GM23338 (cell line): Measurements from ENCODE around the gene SLC12A7. TPM values are rescaled to one million over a fixed set of nuclear protein-coding genes. Genes with fewer than 3 reads are reported as not detected.

Experiments
- ATAC-seq: fragments of 200-7000 bp; cut with Tn5 transposase; 3 replicates; pipeline ENCODE4 v1.9.1; 2020
- DNase-seq: peaks from one replicate; pipeline ENCODE4 v3.0.0-alpha.2; 2015; ENCODE audit warnings: low spot score
- H2AFZ ChIP-seq: fragments of 200-600 bp; sonication (generic); 2 replicates; pipeline ENCODE4 v1.8.0; 2016; ENCODE audit warnings: antibody characterized with exemption, mild to moderate bottlenecking, moderate library complexity
- H3F3A ChIP-seq: fragments of 200-600 bp; sonication (generic); replicated peaks from 2 replicates; pipeline ENCODE4 v1.8.0; 2017; ENCODE audit warnings: antibody characterized with exemption, mixed run types, low read depth
- H3K27ac ChIP-seq: fragments of 200-600 bp; sonication (generic); 2 replicates; pipeline ENCODE4 v1.6.1; 2016; ENCODE audit warnings: low read depth
- H3K27me3 ChIP-seq: fragments of 200-600 bp; sonication (generic); 2 replicates; pipeline ENCODE4 v1.8.0; 2016; ENCODE audit warnings: mild to moderate bottlenecking, mixed run types, moderate library complexity; ENCODE audit not compliant: insufficient read depth
- H3K36me3 ChIP-seq: fragments of 200-600 bp; sonication (generic); 2 replicates; pipeline ENCODE4 v1.8.0; 2016; ENCODE audit warnings: mild to moderate bottlenecking; ENCODE audit not compliant: insufficient read depth
- H3K4me1 ChIP-seq: fragments of 200-600 bp; sonication (generic); 2 replicates; pipeline ENCODE4 v1.8.0; 2016; ENCODE audit warnings: mild to moderate bottlenecking, moderate library complexity; ENCODE audit not compliant: insufficient read depth
- H3K4me2 ChIP-seq: fragments of 200-600 bp; sonication (generic); 2 replicates; pipeline ENCODE4 v1.7.1; 2017; ENCODE audit warnings: mixed run types
- H3K4me3 ChIP-seq: fragments of 200-600 bp; sonication (generic); 2 replicates; pipeline ENCODE4 v1.6.1; 2016; ENCODE audit warnings: mixed run types
- H3K79me2 ChIP-seq: fragments of 200-600 bp; sonication (generic); replicated peaks from 2 replicates; pipeline ENCODE4 v1.8.0; 2017; ENCODE audit warnings: mild to moderate bottlenecking; ENCODE audit not compliant: insufficient read depth
- H3K9me2 ChIP-seq: fragments of 200-600 bp; sonication (generic); 2 replicates; pipeline ENCODE4 v1.8.0; 2017; ENCODE audit not compliant: insufficient read depth
- H4K20me1 ChIP-seq: fragments of 200-600 bp; sonication (generic); replicated peaks from 2 replicates; pipeline ENCODE4 v1.8.0; 2017; ENCODE audit warnings: mild to moderate bottlenecking; ENCODE audit not compliant: insufficient read depth
- H3K27ac Mint-ChIP-seq: 2 replicates; pipeline ENCODE4 v1.8.0; 2020; ENCODE audit warnings: inconsistent platforms, mild to moderate bottlenecking, moderate library complexity, mixed read lengths
- H3K27me3 Mint-ChIP-seq: 3 replicates; pipeline ENCODE4 v1.8.0; 2022; ENCODE audit warnings: low read depth, mild to moderate bottlenecking, moderate library complexity, mixed read lengths, inconsistent platforms; ENCODE audit not compliant: insufficient read depth, poor library complexity
- H3K36me3 Mint-ChIP-seq: 3 replicates; pipeline ENCODE4 v1.8.0; 2021; ENCODE audit warnings: low read depth, mild to moderate bottlenecking, inconsistent platforms, moderate library complexity, mixed read lengths
- H3K4me1 Mint-ChIP-seq: 3 replicates; pipeline ENCODE4 v1.8.0; 2020; ENCODE audit warnings: mild to moderate bottlenecking, inconsistent platforms, mixed read lengths
- H3K4me3 Mint-ChIP-seq: 3 replicates; pipeline ENCODE4 v1.8.0; 2021; ENCODE audit warnings: moderate library complexity, mild to moderate bottlenecking, inconsistent platforms, mixed read lengths
- H3K9me3 Mint-ChIP-seq: 3 replicates; pipeline ENCODE4 v1.8.0; 2020; ENCODE audit warnings: moderate library complexity, mild to moderate bottlenecking, inconsistent platforms, mixed read lengths
- CREB1 ChIP-seq: fragments of 250-450 bp; sonication (Bioruptor Pico); IDR thresholded peaks from 2 replicates; pipeline ENCODE4 v1.5.0; 2020; ENCODE audit warnings: low read depth, mild to moderate bottlenecking, moderate library complexity
- CTCF ChIP-seq, 2 experiments: fragments of 200-600 bp in 1 of 2; sonication (generic) in 1 of 2; conservative IDR thresholded peaks; 2 replicates each; pipeline versions ENCODE4 v1.5.1 to v1.6.1; 2016 to 2017; ENCODE audit warnings: antibody characterized with exemption in 2 of 2, low read depth in 2 of 2, mild to moderate bottlenecking in 2 of 2, moderate library complexity in 1 of 2
- EZH2phosphoT487 ChIP-seq: fragments of 200-600 bp; sonication (generic); IDR thresholded peaks from one replicate; pipeline ENCODE4 v1.8.1; 2018; ENCODE audit warnings: antibody characterized with exemption; ENCODE audit not compliant: unreplicated experiment
- JUNB ChIP-seq: IDR thresholded peaks from one replicate; pipeline ENCODE4 v1.6.1; 2016; ENCODE audit warnings: antibody characterized with exemption; ENCODE audit not compliant: unreplicated experiment
- ZNF114 ChIP-seq: fragments of 250-450 bp; sonication (Bioruptor Pico); IDR thresholded peaks from 2 replicates; pipeline ENCODE4 v1.5.0; 2020; ENCODE audit warnings: mild to moderate bottlenecking, moderate library complexity
- ZNF331 ChIP-seq: fragments of 250-450 bp; sonication (Bioruptor Pico); IDR thresholded peaks from 2 replicates; pipeline ENCODE4 v1.5.0; 2020; ENCODE audit warnings: low read depth, mild to moderate bottlenecking, moderate library complexity
- polyA plus RNA-seq: library from polyadenylated mRNA; unstranded; fragments of >200 nt; fragmentation: Nextera tagmentation; extraction: Ambion mirVana; gene quantifications from 2 replicates; pipeline ENCODE4 v1.2.1, GENCODE V29; 2016
- total RNA-seq: library from RNA; depleted of rRNA; stranded (reverse); fragments of >200 nt; shearing (Covaris generic); gene quantifications from 2 replicates; pipeline ENCODE4 v1.2.3, GENCODE V29; 2014
- TF ChIP-seq, protein P1 (sequence below): IDR thresholded peaks from one replicate; pipeline ENCODE4 v1.6.1; 2018; ENCODE audit warnings: antibody characterized with exemption; ENCODE audit not compliant: unreplicated experiment
- TF ChIP-seq, protein P2 (sequence below): IDR thresholded peaks from 2 replicates; pipeline ENCODE4 v1.6.1; 2016; ENCODE audit warnings: antibody characterized with exemption

The SLC12A7 gene
- total and polyA plus RNA-seq, 2 experiments from 2014 or later: 7.4 to 32.2 TPM

GRCh38 chr5:1107167-1108022 is 4.5 kb downstream of the SLC12A7 start (continued):
- peak in 1 of 2 experiments; percentile 46; a peak in 2 of 4 replicates for TF ChIP-seq CTCF (conservative IDR thresholded peaks at IDR 0.05; ENCODE audit: low read depth in 2 of 2)
- TF ChIP-seq, protein P1, sequence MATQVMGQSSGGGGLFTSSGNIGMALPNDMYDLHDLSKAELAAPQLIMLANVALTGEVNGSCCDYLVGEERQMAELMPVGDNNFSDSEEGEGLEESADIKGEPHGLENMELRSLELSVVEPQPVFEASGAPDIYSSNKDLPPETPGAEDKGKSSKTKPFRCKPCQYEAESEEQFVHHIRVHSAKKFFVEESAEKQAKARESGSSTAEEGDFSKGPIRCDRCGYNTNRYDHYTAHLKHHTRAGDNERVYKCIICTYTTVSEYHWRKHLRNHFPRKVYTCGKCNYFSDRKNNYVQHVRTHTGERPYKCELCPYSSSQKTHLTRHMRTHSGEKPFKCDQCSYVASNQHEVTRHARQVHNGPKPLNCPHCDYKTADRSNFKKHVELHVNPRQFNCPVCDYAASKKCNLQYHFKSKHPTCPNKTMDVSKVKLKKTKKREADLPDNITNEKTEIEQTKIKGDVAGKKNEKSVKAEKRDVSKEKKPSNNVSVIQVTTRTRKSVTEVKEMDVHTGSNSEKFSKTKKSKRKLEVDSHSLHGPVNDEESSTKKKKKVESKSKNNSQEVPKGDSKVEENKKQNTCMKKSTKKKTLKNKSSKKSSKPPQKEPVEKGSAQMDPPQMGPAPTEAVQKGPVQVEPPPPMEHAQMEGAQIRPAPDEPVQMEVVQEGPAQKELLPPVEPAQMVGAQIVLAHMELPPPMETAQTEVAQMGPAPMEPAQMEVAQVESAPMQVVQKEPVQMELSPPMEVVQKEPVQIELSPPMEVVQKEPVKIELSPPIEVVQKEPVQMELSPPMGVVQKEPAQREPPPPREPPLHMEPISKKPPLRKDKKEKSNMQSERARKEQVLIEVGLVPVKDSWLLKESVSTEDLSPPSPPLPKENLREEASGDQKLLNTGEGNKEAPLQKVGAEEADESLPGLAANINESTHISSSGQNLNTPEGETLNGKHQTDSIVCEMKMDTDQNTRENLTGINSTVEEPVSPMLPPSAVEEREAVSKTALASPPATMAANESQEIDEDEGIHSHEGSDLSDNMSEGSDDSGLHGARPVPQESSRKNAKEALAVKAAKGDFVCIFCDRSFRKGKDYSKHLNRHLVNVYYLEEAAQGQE: no peak

DNA sequence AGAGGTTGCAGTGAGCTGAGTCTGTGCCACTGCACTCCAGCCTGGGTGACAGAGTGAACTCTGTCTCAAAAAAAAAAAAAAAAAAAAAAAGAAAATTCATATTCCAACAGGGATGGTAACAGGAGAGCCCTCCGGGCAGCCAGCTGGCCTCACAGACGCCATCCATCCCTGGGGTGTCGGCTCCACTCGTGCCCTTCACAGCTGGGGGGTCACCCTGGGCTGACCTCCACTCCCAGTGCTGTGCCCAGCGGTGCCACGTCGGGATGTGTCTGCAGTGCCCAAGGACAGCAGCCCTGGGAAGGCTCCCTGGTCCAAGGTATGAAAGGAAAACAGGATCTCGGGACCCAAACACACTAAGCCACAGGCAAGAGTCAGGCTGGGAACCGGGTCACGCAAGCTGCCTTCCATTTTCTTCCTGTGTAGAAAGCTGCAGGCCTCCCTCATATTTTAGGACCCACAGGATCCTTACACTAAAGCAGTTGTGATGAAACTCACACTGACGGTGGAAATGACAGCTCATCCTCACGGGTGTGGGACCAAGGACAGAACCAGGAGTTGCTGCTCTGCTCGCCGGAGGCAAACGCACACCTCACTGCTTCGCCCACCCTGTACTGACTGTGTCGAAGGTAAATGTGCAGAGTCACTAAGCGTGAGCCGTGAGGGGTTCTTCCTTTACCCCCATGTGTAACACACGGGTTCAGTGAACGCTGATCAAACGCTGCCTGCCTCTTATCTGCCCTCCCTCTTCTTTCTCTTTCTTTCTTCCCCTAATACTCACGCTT is 5.3 kb downstream of the SLC12A7 start:
- no peak for DNase-seq
- Histone ChIP-seq H3F3A (no peaks in the 10 kb centered on the region), H4K20me1 (peaks cover 6% of the 10 kb centered on the region; the same call in 1 of the 2 replicates), H3K4me3 (no peak overlapping the region), H3K9me2 (no peaks in the 10 kb centered on the region), H3K36me3 (no peaks in the 10 kb centered on the region), H3K79me2 (peaks cover 94% of the 10 kb centered on the region), H3K27me3 (no peaks in the 10 kb centered on the region), H2AFZ (no peak overlapping the region), H3K4me1 (peaks cover 26% of the 10 kb centered on the region; the same call in 1 of the 2 replicates), H3K4me2 (peak overlapping the region; percentile 11; the same call in 1 of the 2 replicates), H3K27ac (peak overlapping the region; percentile 67; the same call in 1 of the 2 replicates)
- Mint-ChIP-seq H3K27ac (peak overlapping the region; percentile 95), H3K4me3 (peak overlapping the region; percentile 56), H3K27me3 (peaks cover 10% of the 10 kb centered on the region), H3K9me3 (no peaks in the 10 kb centered on the region), H3K36me3 (no peaks in the 10 kb centered on the region), H3K4me1 (peaks cover 59% of the 10 kb centered on the region)
- ATAC-seq: no peak
- no peak for TF ChIP-seq JUNB
- no peak for TF ChIP-seq ZNF114
- TF ChIP-seq, protein P2, sequence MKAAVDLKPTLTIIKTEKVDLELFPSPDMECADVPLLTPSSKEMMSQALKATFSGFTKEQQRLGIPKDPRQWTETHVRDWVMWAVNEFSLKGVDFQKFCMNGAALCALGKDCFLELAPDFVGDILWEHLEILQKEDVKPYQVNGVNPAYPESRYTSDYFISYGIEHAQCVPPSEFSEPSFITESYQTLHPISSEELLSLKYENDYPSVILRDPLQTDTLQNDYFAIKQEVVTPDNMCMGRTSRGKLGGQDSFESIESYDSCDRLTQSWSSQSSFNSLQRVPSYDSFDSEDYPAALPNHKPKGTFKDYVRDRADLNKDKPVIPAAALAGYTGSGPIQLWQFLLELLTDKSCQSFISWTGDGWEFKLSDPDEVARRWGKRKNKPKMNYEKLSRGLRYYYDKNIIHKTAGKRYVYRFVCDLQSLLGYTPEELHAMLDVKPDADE: no peak
- no peak for TF ChIP-seq CTCF (conservative IDR thresholded peaks at IDR 0.05; ENCODE audit: low read depth in 2 of 2)
- TF ChIP-seq EZH2phosphoT487: no peak
- no peak for TF ChIP-seq ZNF331
- TF ChIP-seq CREB1 (CRISPR knock-in tag): no peak
